ENCODE results near the gene RAET1E.

GRCh38 chr6:149860513-149860833 is 37.4 kb downstream of the RAET1E start:
- TF ChIP-seq CTCF (IDR thresholded peaks at IDR 0.05; ENCODE audit: extremely low read depth in 1 of 2, insufficient read depth in 1 of 2, low read depth in 1 of 2, low read length in 2 of 2) (no peak), POLR2AphosphoS5 (IDR thresholded peaks at IDR 0.05; ENCODE audit: insufficient read depth, low read depth, low read length) (no peak), POLR2A (IDR thresholded peaks at IDR 0.05; ENCODE audit: low read depth, low read length) (no peak), MYC (IDR thresholded peaks at IDR 0.05; ENCODE audit: low read depth, low read length) (no peak), EZH2 (IDR thresholded peaks at IDR 0.05; ENCODE audit: borderline replicate concordance, low read depth, low read length, severe bottlenecking) (no peak), JUN (IDR thresholded peaks at IDR 0.05; ENCODE audit: borderline replicate concordance, insufficient read depth, insufficient read length, low read depth) (no peak), FOS (IDR thresholded peaks at IDR 0.05; ENCODE audit: borderline replicate concordance, insufficient read depth, low read length) (no peak), MAX (IDR thresholded peaks at IDR 0.05; ENCODE audit: insufficient read depth, insufficient read length) (no peak)
